OCI-LY1 (cell line): ENCODE results near the gene PREX1.

Experiments used
- EZH2 ChIP-seq: fragments of 200-600 bp; sonication (generic), shearing (Covaris generic); IDR thresholded peaks from 2 replicates; pipeline ENCODE4 v1.8.0; 2017; ENCODE audit warnings: borderline replicate concordance, mixed run types, mild to moderate bottlenecking, antibody characterized with exemption, low read length, moderate library complexity, mixed read lengths
- TF ChIP-seq, protein P1 (sequence below): fragments of 200-600 bp; sonication (generic), shearing (Covaris generic); IDR thresholded peaks from 2 replicates; pipeline ENCODE4 v1.5.1; 2017; ENCODE audit warnings: mild to moderate bottlenecking, antibody characterized with exemption, low read length, moderate library complexity, mixed read lengths

DNA sequence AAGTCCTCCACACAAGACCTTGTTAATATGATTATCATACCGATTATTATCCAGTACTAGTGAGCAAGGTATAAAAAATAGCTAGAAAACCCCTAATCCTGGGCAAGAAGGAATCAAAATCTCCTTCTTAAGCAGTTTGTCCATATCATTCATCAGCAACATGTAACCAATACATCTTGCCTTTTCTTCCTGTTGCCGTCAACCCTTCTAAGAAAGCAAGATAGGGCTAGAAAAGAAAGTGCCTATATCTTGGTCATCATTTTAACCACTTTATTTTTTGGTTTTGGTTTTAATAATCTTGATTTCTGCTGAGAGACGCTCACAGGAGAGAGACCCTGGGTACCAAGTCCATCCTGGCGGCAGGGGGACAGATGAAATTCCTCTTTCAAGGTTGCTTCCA lies 27.2 kb upstream of the PREX1 start:
- TF ChIP-seq, protein P1, sequence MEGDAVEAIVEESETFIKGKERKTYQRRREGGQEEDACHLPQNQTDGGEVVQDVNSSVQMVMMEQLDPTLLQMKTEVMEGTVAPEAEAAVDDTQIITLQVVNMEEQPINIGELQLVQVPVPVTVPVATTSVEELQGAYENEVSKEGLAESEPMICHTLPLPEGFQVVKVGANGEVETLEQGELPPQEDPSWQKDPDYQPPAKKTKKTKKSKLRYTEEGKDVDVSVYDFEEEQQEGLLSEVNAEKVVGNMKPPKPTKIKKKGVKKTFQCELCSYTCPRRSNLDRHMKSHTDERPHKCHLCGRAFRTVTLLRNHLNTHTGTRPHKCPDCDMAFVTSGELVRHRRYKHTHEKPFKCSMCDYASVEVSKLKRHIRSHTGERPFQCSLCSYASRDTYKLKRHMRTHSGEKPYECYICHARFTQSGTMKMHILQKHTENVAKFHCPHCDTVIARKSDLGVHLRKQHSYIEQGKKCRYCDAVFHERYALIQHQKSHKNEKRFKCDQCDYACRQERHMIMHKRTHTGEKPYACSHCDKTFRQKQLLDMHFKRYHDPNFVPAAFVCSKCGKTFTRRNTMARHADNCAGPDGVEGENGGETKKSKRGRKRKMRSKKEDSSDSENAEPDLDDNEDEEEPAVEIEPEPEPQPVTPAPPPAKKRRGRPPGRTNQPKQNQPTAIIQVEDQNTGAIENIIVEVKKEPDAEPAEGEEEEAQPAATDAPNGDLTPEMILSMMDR: no peak
- TF ChIP-seq EZH2: no peak
